ENCODE results near the gene CDH9.

DNA sequence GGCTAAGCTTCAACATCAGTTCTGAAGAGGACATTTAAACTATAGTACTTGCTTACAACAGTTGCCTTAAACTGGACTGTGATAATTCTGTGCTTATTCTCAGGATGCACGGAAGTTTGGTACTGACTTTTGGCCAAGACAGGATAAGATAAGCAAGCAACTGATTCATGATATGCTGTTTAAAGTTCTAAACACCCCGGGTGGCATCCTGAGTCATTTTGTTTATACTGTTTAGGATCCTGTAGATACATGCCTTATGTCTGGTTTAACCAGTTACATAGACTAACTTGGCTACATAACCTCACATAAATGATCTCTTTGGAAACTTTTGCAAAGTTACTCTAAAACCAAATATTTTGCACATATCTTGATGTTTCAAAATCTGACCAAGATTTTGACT is 95.9 kb downstream of the CDH9 start:
- TF ChIP-seq CTCF (IDR thresholded peaks at IDR 0.05) (no peak), POLR2A (IDR thresholded peaks at IDR 0.05) (no peak)
